ENCODE results near the gene DIP2C.

DNA sequence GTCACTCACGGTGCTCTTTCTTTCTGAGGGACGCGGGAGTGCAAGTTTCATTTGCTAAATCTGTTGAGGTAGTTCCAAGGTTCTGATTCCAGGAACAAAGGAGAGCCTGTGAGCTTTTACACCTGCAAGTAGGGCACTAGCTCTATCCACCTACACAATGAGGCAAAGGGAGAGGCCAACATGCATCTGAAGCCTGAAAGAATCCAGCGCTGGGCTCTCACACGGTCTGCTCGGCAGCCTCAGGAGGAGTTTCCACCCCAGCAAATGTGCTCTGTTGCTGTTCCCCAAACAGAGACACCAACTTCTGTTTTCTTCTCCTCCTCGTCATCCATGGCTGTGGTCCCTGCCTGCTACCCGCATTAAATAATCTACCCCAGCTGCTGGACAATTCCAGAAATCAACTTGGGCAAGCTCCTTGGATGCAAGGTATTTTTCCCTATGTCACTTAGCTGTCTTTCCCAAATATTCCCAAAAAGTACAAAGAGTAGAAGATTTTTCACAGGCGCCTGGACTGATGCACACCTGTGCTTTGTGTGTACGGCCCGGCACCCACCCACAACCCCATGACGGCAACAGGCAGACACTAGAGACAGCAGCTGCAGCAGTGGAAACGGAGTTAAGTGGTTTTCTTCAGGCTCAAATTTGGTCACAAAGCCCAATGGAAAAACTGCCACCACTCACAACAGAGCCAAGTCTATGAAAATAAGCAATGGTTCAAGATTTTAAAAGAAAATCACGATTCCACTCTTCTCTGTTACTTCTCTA, 377.4 kb downstream of the DIP2C start:
- TF ChIP-seq CTCF (IDR thresholded peaks at IDR 0.05) (no peak), EZH2 (IDR thresholded peaks at IDR 0.05) (no peak), EZH2phosphoT487 (IDR thresholded peaks at IDR 0.05) (no peak)

Data from neural progenitor cell (in vitro differentiated cells).